ENCODE data around the gene SHROOM2.
A peak's percentile ranks its signal among the peaks of the same experiment; 100 is the strongest.
"Not testable (repeated sequence)": the region's sequence is repeated elsewhere in the genome, so short reads cannot be mapped to it uniquely, and the experiment has no call there.

Gene SHROOM2

GRCh38 chrX:9786798-9787635 lies 788 bp downstream of the SHROOM2 start:
- peak; percentile 8 to 76 for DNase-seq

- peak; percentile 94 to 96 for DNase-seq
Observed at GRCh38 chrX:9788911-9789310, 2.7 kb downstream of the SHROOM2 start.

GRCh38 chrX:9789555-9789954 lies 3.3 kb downstream of the SHROOM2 start:
- DNase-seq: no peak

GRCh38 chrX:9790866-9791265 lies 4.6 kb downstream of the SHROOM2 start:
- no peak for DNase-seq

GRCh38 chrX:9794495-9794894 lies 8.3 kb downstream of the SHROOM2 start:
- no peak for DNase-seq

- peak; percentile 43 to 58 for DNase-seq
Observed at GRCh38 chrX:9797384-9798360, 11.4 kb downstream of the SHROOM2 start.

GRCh38 chrX:9802737-9803136 lies 16.5 kb downstream of the SHROOM2 start:
- no peak for DNase-seq

- no peak for DNase-seq
Observed at GRCh38 chrX:9804444-9804843, 18.2 kb downstream of the SHROOM2 start.

GRCh38 chrX:9805956-9806355 lies 19.7 kb downstream of the SHROOM2 start:
- DNase-seq: no peak

GRCh38 chrX:9807355-9808182 lies 21.3 kb downstream of the SHROOM2 start:
- peak; percentile 14 to 67 for DNase-seq

- not testable (repeated sequence) for DNase-seq
Observed at GRCh38 chrX:9809876-9810275, 23.6 kb downstream of the SHROOM2 start.

- not testable (repeated sequence) for DNase-seq
Observed at GRCh38 chrX:9811086-9811485, 24.9 kb downstream of the SHROOM2 start.

GRCh38 chrX:9816084-9816700 lies 30.0 kb downstream of the SHROOM2 start:
- DNase-seq: no peak

GRCh38 chrX:9821572-9821971 lies 35.3 kb downstream of the SHROOM2 start:
- peak; percentile 81 to 88 for DNase-seq

GRCh38 chrX:9824554-9824953 lies 38.3 kb downstream of the SHROOM2 start:
- DNase-seq: no peak

- no peak for DNase-seq
Observed at GRCh38 chrX:9825129-9825790, 39.0 kb downstream of the SHROOM2 start.

- DNase-seq: no peak
Observed at GRCh38 chrX:9825966-9826365, 39.7 kb downstream of the SHROOM2 start.

- no peak for DNase-seq
Observed at GRCh38 chrX:9829308-9830267, 43.4 kb downstream of the SHROOM2 start.

- DNase-seq: no peak
Observed at GRCh38 chrX:9832811-9833210, 46.6 kb downstream of the SHROOM2 start.

- no peak for DNase-seq
Observed at GRCh38 chrX:9835585-9836210, 49.5 kb downstream of the SHROOM2 start.

All from NCI-H526 (cell line).